OCI-LY3 (cell line): ENCODE measurements around the gene GRHL3.

Source experiments
- H2AFZ ChIP-seq: fragments of 200-600, 300-600 bp; shearing (Covaris generic); 2 replicates; pipeline ENCODE4 v1.6.0; 2014; ENCODE audit warnings: antibody characterized with exemption, low read depth, low read length
- H3K27ac ChIP-seq: fragments of 200-600, 300-600 bp; sonication (generic); 2 replicates; pipeline ENCODE4 v1.5.1; 2014; ENCODE audit warnings: mild to moderate bottlenecking, low read length, moderate library complexity, mixed read lengths
- H3K27me3 ChIP-seq: fragments of 200-600, 300-600 bp; sonication (generic); 2 replicates; pipeline ENCODE4 v1.6.1; 2014; ENCODE audit warnings: low read depth, low read length, mixed read lengths
- H3K36me3 ChIP-seq: fragments of 200-600, 300-600 bp; sonication (generic); replicated peaks from 2 replicates; pipeline ENCODE3; 2014; ENCODE audit warnings: low read depth, low read length, mixed read lengths
- H3K4me1 ChIP-seq: fragments of 300-600, 200-600 bp; sonication (generic); 2 replicates; pipeline ENCODE4 v1.6.1; 2014; ENCODE audit warnings: low read length, mixed read lengths
- H3K4me2 ChIP-seq: fragments of 200-600, 300-600 bp; sonication (generic); 2 replicates; pipeline ENCODE4 v1.6.1; 2014; ENCODE audit warnings: low read length, mixed read lengths
- H3K4me3 ChIP-seq: fragments of 300-600, 200-600 bp; sonication (generic); 2 replicates; pipeline ENCODE4 v1.5.1; 2014; ENCODE audit warnings: antibody characterized with exemption, mild to moderate bottlenecking, low read length, moderate library complexity
- H3K79me2 ChIP-seq: fragments of 300-600, 200-600 bp; shearing (Covaris generic); 2 replicates; pipeline ENCODE4 v1.6.1; 2014; ENCODE audit warnings: mild to moderate bottlenecking, low read length, mixed read lengths
- H3K9ac ChIP-seq: fragments of 300-600, 200-600 bp; shearing (Covaris generic); 2 replicates; pipeline ENCODE4 v1.6.0; 2014; ENCODE audit warnings: mild to moderate bottlenecking, low read length, moderate library complexity
- H3K9me3 ChIP-seq: fragments of 200-600, 300-600 bp; shearing (Covaris generic); 2 replicates; pipeline ENCODE4 v1.6.1; 2014; ENCODE audit warnings: low read length, mixed read lengths; ENCODE audit not compliant: insufficient read depth
- H4K20me1 ChIP-seq: fragments of 200-600, 300-600 bp; sonication (generic); 2 replicates; pipeline ENCODE4 v1.6.1; 2016; ENCODE audit warnings: low read length, mixed read lengths; ENCODE audit not compliant: insufficient read depth
- EZH2phosphoT487 ChIP-seq: fragments of 200-600 bp; shearing (Covaris generic); IDR thresholded peaks from 2 replicates; pipeline ENCODE4 v1.6.1; 2018; ENCODE audit warnings: antibody characterized with exemption, mixed run types, low read depth
- TF ChIP-seq, protein P1 (sequence below): fragments of 200-600, 300-600 bp; sonication (generic); IDR thresholded peaks from 2 replicates; pipeline ENCODE4 v1.5.1; 2014; ENCODE audit warnings: antibody characterized with exemption, low read length, low read depth

Gene GRHL3

GRCh38 chr1:24325587-24326449, 6.7 kb downstream of the GRHL3 start:
- TF ChIP-seq, protein P1, sequence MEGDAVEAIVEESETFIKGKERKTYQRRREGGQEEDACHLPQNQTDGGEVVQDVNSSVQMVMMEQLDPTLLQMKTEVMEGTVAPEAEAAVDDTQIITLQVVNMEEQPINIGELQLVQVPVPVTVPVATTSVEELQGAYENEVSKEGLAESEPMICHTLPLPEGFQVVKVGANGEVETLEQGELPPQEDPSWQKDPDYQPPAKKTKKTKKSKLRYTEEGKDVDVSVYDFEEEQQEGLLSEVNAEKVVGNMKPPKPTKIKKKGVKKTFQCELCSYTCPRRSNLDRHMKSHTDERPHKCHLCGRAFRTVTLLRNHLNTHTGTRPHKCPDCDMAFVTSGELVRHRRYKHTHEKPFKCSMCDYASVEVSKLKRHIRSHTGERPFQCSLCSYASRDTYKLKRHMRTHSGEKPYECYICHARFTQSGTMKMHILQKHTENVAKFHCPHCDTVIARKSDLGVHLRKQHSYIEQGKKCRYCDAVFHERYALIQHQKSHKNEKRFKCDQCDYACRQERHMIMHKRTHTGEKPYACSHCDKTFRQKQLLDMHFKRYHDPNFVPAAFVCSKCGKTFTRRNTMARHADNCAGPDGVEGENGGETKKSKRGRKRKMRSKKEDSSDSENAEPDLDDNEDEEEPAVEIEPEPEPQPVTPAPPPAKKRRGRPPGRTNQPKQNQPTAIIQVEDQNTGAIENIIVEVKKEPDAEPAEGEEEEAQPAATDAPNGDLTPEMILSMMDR: no peak
- no peak for TF ChIP-seq EZH2phosphoT487
- H3K4me1 ChIP-seq: peaks cover 22% of the 10 kb centered on the region

DNA sequence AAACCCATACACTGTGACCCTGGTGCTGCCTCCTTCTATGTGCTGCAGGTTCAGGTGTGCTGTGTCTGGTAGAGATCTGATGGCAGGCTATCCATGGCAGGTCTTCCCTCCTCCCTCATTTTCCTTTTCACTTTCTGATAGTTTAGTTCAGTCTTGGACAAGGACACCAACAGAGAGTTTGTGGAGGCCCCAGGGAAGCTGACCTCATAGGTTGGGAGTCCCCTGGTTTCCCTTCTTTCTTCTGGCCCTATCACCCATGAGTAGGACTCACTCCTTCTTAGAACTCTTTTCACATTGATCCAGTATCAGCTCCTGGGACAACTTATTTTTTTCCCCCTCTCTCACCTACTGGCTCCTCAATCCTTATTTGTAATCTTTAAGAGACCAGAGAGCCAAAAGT, 8.3 kb downstream of the GRHL3 start:
- TF ChIP-seq, protein P1: no peak
- no peak for TF ChIP-seq EZH2phosphoT487
- Histone ChIP-seq H4K20me1 (no peaks in the 10 kb centered on the region), H3K27me3 (peaks cover 44% of the 10 kb centered on the region)

More at GRCh38 chr1:24325587-24326449, 6.7 kb downstream of the GRHL3 start:
- no peak overlapping the region for H3K4me3 ChIP-seq
- no peaks in the 10 kb centered on the region for H3K79me2 ChIP-seq
- peaks cover 47% of the 10 kb centered on the region for H3K27me3 ChIP-seq
- H2AFZ ChIP-seq: no peak overlapping the region
- no peak overlapping the region for H3K9ac ChIP-seq
- H3K27ac ChIP-seq: no peak overlapping the region
- H3K4me2 ChIP-seq: no peak overlapping the region
- no peaks in the 10 kb centered on the region for H3K9me3 ChIP-seq
- no peaks in the 10 kb centered on the region for H3K36me3 ChIP-seq
- no peaks in the 10 kb centered on the region for H4K20me1 ChIP-seq

GRCh38 chr1:24327891-24328290, 8.7 kb downstream of the GRHL3 start:
- Histone ChIP-seq H3K9ac (no peak overlapping the region), H3K36me3 (no peaks in the 10 kb centered on the region), H4K20me1 (no peaks in the 10 kb centered on the region), H3K79me2 (no peaks in the 10 kb centered on the region), H3K27me3 (peaks cover 41% of the 10 kb centered on the region), H2AFZ (no peak overlapping the region), H3K27ac (no peak overlapping the region), H3K4me3 (no peak overlapping the region), H3K4me2 (no peak overlapping the region), H3K9me3 (no peaks in the 10 kb centered on the region), H3K4me1 (peaks cover 7% of the 10 kb centered on the region)
- TF ChIP-seq, protein P1: no peak
- TF ChIP-seq EZH2phosphoT487: no peak

More for the DNA sequence above, 8.3 kb downstream of the GRHL3 start:
- Histone ChIP-seq H3K4me3 (no peak overlapping the region), H3K36me3 (no peaks in the 10 kb centered on the region), H3K79me2 (no peaks in the 10 kb centered on the region), H2AFZ (no peak overlapping the region), H3K9ac (no peak overlapping the region), H3K27ac (no peak overlapping the region), H3K4me2 (no peak overlapping the region), H3K4me1 (peaks cover 11% of the 10 kb centered on the region), H3K9me3 (no peaks in the 10 kb centered on the region)

- H3K4me1 ChIP-seq: 0 out of 2 replicates have a peak, but pooled peaks cover 4% of the 10 kb centered on the region
- H3K79me2 ChIP-seq: no peaks in the 10 kb centered on the region
- H3K4me3 ChIP-seq: no peak overlapping the region
- H3K4me2 ChIP-seq: no peak overlapping the region
- H3K27ac ChIP-seq: no peak overlapping the region
- no peaks in the 10 kb centered on the region for H3K36me3 ChIP-seq
- no peak for TF ChIP-seq EZH2phosphoT487
- TF ChIP-seq, protein P1: no peak
- H3K27me3 ChIP-seq: peaks cover 26% of the 10 kb centered on the region
- no peak overlapping the region for H2AFZ ChIP-seq
- H4K20me1 ChIP-seq: no peaks in the 10 kb centered on the region
- no peaks in the 10 kb centered on the region for H3K9me3 ChIP-seq
- H3K9ac ChIP-seq: no peak overlapping the region
These were observed 10.2 kb downstream of the GRHL3 start for GRCh38 chr1:24329331-24329730.
